IPS-NIHi11 (cell line): ENCODE results near the gene DRC7.
A peak's percentile ranks its signal among the peaks of the same experiment; 100 is the strongest.

Experiments used
- DNase-seq: peaks from one replicate; pipeline ENCODE4 v3.0.0; 2012; ENCODE audit warnings: mixed read lengths, low spot score

Gene DRC7, protein sequence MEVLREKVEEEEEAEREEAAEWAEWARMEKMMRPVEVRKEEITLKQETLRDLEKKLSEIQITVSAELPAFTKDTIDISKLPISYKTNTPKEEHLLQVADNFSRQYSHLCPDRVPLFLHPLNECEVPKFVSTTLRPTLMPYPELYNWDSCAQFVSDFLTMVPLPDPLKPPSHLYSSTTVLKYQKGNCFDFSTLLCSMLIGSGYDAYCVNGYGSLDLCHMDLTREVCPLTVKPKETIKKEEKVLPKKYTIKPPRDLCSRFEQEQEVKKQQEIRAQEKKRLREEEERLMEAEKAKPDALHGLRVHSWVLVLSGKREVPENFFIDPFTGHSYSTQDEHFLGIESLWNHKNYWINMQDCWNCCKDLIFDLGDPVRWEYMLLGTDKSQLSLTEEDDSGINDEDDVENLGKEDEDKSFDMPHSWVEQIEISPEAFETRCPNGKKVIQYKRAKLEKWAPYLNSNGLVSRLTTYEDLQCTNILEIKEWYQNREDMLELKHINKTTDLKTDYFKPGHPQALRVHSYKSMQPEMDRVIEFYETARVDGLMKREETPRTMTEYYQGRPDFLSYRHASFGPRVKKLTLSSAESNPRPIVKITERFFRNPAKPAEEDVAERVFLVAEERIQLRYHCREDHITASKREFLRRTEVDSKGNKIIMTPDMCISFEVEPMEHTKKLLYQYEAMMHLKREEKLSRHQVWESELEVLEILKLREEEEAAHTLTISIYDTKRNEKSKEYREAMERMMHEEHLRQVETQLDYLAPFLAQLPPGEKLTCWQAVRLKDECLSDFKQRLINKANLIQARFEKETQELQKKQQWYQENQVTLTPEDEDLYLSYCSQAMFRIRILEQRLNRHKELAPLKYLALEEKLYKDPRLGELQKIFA

DNA sequence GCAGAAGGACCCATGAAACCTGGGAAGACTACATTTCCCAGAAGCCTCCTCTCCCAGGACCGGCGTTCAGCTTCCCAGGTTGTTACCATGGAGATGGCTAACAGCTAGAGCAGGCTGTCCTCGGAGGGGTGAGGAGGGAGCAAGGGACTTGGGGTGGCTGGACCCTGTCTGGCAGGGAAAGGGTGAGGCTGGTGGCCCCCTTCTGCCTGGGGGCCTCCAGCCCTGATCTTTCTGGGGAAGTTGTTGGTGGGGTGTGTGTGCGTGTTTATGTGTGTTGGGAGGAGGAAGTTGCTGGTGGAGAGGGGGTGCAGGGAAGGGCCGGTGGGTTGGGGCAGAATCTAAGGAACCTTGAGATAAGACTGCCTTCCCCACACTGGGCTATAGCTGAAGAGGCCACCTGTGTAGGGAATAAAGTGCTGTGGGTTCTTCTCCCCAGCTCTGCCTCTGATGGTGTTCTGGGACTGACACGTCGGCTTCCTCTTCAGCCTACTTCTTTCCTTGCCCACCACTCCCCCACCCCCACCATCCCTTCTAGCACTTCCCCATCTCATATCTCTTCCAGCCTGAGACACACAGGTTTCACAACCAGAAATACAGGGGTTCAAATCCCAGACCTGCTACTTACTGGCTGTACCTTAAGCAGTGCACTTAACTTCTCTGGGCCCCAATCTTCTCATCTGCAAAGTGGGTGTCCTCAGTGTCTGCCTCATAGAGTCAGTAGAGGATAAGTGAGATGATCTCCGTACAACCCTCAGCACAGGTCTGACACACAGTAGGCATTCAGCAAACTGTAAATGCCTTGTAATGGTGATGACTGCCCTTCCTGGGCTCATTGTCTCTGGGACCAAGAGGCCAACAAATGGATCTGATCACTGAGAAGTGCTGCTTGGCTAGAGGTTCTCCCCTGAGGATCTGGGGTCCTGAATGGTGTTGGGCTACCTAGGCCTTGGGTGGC is at the start of gene DRC7:
Gene DRC7 (plus strand): TSS at position 82 of the 955 bp plus-strand sequence. CDS start 3,144 bp downstream, outside the sequence.
- DNase-seq = peak; percentile 93

DNA sequence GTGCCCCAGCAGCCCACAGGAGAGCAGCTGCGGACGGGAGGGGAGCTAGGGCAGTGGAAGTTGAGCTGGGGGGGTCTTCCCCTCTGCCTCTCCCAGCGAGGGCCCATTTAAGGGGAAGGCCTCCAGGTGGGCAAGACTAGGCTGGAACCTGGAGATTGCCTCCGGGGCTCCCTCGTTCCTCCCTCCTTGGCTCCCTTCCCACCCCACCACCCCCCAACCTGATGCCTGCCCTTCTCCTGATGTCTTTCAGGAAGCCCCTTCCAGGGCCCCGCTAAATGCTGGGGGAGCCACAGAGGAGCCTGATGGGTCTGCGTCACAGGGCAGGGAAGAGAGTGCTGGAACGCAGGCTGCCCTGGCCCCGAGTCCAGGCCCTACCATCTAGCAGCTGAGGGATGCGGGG is 49.4 kb upstream of the DRC7 start:
- no peak for DNase-seq

DNA sequence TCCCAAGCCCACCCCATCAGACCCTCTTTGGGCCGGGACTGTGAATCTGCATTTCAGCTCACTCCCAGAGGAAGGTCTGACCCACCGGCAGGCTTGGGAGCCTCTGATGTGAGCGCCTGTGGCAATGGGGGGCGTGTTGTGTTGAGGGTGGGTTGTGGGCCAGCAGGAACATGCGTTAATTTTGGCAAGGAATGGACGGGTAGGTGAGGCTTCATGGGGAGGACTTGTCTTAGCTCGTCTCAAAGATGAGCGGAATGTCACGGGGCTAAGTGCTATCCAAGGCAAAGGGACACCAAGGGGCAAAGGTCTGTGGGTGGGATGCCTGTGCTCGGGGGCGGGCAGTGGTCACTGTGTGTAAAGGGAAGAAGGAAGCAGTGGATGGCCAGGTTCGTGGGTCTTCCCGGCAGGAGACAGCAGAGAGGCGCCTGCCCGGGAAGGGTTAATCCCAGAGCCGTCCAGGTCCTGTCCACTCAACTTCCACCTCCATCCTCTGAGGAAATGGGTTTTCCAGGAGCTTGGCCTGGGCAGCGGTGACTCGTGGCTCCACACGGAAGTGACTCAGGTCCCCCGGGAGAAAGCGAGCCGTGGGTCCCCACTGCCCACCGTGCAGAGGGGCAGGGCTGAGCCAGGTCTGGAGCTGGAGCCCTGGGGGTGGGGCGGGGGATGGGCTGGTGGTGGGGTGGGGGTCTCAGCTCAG is 48.8 kb upstream of the DRC7 start:
- DNase-seq = no peak

DNA sequence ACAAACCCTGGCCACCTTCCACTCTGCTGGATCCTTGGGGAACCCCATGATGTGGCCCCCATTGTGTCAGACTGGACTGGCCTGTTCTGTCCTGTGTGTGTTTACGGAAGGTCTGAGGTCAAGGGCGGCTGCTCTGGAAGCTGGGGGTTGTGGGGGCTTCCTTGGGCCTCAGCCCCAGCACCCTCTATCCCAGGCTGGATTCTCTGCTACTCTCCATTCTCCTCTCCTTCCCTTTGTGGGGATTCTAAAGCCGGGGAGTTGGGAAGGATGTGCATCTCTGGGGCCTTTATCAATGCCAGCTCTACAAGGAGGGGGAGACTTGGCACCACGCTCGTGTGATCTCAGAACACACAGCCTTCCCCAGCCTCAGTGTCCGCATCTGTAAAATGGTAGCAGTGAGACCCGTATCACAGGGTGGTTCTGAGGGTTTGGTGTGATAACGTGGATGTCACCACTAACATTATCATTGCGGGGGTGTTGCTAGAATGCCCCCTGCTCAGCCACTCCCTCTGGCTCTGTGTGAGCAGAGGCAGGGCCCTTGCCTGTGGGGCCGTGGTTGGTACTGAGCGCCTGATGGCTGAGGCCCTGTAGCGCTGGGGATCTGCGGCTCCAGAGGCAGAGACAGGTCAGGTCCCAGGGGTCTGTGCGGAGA is 48.1 kb upstream of the DRC7 start:
- DNase-seq = no peak

DNA sequence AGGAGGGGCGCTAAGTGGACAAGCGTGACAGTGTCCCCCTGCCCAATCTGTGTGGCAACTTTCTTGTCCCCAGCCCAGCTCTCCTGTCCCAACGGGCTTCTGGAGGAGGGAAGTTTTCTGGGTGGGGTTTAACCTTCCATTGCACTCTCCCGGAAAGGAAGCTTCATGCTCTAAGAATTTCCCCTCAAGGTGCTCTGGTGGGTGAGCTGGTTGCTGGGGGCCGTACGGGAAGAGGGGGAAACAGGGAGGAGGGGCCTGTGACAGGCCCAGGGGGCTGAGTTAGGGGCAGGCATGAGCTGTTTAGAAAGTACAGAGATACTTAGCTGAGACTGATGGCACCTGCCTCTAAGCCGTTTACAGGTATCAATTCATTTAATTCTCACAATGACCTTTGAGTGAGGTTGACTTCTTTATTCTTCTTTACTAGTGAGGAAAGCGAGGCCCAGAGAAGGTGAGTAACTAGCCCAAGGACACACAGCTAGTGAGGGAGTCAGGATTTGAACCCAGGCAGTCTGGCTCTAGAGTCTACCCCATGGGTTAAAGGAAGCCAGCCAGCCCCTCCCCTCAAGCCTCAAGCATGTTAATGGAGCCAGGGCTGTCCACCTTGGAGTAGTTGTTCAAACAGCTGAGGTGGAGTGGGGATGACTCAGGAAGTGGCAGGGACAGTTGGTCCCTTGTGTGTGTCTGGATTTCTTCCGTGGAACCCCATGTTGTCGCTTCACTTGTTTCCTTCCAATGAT is 47.3 kb upstream of the DRC7 start:
- no peak for DNase-seq

DNA sequence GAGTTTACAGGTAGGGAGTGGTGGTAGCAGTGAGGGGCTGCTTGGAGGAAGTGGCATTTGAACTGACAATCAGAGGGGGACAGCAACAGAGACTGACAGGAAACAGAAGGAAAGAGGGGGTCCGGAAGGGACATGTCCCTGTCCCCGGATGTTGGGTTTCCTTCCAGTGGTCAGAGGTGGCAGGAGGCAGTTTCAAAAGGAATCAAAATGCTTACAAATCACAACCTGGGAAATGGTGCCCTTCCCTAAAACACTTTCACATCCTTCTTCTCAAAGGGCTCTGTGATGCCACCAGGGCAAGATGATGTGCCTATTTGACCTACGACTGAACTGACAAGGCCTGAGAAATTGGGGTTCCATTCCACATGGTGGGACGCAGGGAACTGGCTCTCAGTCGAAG is 46.5 kb upstream of the DRC7 start:
- DNase-seq = no peak

DNA sequence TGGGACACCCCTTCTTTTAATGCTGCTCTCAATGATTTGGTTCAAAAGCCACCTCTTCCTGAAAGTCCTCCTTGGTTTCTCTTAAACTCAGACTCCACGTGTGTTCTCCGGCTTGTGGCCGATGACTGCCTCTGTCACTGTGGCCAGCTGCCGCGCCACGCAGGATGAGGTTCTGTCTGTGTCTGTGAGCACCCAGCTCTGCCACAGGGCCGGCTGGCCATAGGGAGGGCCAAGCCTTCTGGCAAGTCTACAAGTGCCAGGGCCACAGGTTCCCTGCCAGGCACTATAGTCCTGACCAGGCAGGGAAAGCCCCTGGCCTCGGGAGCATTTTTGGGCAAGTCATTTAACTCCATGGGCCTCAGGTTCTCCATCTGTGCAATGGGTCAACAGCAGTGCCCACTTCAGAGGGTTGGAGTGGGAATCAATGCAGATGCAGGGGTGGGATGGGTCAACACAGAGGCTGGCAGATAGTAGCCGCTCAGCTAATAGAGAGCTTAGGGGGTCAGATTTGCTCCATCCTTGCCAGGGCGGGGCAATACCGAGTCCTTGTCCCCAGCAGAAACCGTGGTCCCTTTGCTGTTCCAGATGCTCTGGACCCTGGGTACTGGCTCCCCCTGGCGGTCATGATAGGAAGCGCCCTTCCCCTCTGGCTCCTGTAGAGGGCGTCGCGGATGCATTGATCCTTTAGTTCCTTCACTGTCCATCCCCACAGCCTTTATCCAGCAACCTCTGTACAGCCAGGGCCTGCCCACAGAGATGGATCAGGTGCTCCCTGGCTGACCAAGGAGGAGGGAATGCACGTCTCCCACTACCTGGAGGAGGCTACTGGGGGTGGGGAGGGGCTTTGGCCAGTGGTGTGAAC is 45.8 kb upstream of the DRC7 start:
- peak; percentile 94 for DNase-seq

DNA sequence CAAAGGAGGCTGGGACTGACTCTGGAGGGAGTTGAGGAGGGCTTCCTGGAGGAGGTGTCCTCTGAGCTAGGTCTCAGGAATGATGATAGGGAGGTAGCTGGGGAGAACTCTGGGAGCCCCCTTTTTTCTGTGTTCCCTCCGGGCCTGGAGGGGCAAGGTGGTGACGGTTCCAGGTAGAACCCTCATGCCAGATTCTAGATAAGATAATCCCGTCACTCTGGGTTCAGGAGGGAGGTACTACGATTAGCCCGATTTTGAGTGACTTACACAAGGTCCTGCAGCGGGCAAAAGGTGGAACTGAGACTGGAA is 45.2 kb upstream of the DRC7 start:
- no peak for DNase-seq

DNA sequence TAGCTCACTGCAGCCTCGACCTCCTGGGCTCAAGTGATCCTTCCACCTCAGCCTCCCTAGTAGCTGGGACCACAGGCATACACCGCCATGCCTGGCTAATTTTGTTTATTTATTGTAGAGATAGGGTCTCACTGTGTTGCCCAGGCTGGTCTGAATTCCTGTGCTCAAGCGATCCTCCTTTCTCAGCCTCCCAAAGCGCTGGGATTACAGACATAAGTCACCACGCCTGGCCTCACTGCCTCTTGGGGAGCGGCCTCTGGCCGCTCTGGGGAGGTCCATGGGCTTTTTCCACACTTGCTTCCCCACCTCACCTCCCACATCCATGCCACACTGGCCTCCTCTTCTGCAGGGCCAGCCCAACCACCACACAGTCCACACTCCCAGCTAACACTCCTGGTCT is 44.8 kb upstream of the DRC7 start:
- no peak for DNase-seq

DNA sequence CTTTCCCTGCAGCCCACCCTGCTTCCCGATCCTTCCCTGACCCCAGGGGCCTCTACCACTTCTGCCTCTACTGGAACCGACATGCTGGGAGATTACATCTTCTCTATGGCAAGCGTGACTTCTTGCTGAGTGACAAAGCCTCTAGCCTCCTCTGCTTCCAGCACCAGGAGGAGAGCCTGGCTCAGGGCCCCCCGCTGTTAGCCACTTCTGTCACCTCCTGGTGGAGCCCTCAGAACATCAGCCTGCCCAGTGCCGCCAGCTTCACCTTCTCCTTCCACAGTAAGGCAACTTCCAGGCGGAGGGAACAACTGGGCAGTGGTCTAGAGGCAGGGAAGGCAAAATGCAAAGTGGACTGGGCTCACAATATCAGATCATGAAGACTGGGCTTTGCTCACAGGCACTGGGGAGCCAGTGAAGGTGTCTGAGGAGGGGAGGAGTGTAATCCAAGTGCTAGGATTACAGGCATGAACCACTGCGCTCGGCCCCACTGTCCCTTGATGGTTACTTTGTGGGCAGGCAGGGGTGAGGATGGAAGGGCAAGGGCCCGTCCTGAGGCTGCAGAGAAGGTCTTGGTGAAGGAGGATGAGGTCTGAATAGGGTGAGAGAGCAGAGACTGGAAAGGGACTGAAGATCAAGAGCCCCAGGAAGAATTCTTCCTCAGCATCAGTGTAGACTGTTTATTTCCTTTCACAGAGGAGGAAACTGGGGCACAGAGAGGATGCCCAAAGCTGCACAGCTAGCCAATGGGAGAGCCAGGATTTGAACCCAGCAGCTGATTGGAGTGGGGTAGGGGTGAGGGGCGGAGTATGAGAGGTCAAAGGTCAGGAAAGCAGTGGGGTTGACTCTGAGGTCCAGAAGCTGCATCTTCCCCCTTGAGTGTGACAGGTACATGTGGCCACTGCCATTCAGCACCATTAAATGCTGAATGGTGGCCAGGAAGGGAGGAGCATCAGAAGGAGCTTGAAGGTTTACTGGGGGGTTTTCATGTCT is 43.0 kb upstream of the DRC7 start:
- no peak for DNase-seq

DNA sequence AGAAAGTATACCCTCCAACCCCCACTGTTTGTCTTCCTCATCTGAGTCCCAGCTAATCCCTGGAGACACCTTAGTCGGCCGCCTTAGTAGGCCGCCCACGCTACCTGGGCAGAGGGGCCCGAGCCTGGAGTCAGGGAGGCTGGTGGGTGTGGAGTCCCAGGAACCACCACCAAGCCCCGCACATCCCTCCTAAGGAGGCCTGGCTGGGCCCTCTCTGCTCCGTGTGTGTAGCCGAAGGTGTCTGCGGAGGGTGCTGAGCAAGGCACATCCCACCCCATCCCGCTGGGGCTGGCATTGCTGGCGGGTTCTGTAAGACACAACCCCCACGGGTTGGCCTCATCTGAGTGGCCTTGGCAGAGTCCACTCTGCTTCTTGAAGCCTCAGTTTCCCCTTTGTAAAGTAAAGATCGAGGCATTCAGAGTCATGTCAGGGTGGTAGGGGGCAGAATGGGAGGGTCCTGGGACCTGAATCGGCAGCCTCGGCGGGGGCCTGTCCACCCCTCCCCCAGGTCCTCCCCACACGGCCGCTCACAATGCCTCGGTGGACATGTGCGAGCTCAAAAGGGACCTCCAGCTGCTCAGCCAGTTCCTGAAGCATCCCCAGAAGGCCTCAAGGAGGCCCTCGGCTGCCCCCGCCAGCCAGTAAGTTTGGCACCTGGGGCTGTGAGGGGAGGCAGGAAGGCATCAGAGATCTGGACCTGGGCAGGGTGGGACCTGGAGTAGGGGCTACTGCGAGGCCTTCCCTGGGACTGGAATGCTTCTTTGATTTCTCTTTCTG is 41.7 kb upstream of the DRC7 start:
- no peak for DNase-seq

DNA sequence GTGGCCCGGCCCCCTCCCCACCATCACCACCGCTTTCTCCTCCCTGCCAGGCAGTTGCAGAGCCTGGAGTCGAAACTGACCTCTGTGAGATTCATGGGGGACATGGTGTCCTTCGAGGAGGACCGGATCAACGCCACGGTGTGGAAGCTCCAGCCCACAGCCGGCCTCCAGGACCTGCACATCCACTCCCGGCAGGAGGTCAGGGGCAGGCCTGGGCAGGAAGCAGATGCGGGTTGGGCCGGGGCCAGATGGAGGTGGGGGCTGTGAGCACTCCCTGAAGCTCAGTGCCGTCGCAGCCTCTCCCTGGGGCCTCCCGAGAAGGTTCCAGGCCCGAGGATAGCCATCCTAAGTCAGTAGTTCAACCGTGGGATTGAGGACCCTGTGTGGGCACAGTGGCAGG is 40.7 kb upstream of the DRC7 start:
- DNase-seq = no peak

DNA sequence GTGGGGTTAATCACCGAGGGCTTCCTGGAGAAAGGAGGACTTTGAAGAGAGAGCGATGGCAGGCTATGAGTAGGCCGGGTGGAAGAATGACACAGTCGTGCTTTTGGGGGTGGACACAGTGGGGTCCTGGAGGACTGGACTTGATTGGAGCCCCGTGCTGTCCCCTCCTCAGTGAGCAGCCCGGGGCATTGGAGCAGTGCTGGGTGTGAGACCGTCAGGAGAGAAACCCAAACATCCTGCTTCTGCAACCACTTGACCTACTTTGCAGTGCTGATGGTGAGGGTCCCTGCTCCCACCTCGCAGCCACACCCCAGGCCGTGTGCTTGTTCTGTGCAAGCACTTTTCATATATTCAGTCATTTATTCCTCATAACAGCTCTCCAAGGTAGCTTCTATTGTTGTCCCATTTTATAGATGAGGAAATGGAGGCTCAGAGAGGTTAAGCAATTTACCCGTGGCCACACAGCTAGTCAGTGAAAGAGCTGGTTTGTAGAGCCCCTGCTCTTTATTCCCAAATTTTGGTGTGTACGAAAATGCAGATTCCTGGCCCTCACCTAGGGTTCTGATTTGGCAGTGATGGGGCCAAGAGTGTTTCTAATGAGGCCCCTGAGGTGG is 38.2 kb upstream of the DRC7 start:
- DNase-seq = no peak

DNA sequence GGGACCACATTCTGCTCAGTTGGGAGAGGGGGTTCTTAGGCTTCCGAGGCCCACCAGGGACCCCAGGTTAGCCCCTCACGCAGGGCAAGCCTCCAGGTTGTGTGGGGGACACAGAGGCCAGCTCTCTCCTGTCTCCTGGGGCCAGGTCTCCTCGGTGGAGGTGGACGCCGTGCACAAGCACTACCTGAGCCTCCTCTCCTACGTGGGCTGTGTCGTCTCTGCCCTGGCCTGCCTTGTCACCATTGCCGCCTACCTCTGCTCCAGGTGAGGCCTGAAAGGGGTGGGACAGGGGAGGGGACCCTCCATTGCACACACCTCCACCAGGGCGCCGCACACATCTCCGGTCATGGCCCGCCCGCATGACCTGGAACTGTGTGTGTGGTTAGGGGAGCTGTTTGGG is 37.4 kb upstream of the DRC7 start:
- no peak for DNase-seq

DNA sequence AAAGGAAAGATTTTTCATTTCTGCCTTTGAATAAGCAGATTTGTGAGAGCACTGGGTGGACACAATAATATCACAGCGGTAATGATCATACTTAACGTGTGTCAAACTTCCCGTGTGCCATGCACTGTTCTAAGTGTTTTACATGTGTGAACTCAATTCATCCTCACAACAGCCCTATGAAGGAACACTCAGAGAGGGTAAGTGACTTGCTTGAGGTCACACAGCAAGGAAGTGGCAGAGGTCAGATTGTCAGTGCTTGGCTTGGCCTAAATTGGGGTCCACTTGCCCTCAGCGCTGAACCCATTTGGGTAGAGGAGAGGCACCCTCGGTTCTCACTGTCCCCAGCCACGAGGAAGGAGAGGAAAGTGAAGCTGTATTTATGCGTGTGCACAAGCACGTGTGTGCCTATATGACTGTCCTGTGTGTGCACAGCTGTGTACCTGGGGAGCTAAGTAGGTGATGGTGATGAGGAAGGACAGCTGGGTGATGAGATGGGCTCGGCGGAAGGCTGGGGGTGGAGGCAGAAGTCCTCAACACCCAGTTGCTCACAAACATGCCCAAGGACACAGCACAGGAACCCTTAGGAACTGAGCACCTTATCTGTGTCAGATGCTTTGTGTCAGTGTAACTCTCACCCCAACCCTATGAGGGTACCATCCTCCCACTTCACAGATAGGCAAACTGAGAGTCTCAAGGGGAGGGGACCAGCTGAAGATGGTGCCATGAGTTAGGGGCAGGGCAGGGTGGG is 36.3 kb upstream of the DRC7 start:
- no peak for DNase-seq
